Loucy (cell line): ENCODE measurements around the gene NBAS.

ENCODE experiments used
- H2AFZ ChIP-seq: fragments of 200-600 bp; sonication (generic); 2 replicates; pipeline ENCODE4 v1.6.0; 2016; ENCODE audit warnings: antibody characterized with exemption, mild to moderate bottlenecking, low read length, moderate library complexity
- H3F3A ChIP-seq: fragments of 200-600 bp; 2 replicates; pipeline ENCODE4 v1.6.0; 2016; ENCODE audit warnings: antibody characterized with exemption, low read depth, mild to moderate bottlenecking
- H3K27me3 ChIP-seq: fragments of 200-600 bp; sonication (generic); 2 replicates; pipeline ENCODE4 v1.6.1; 2014; ENCODE audit warnings: low read length, mild to moderate bottlenecking; ENCODE audit not compliant: insufficient read depth, poor library complexity, severe bottlenecking
- H3K36me3 ChIP-seq: fragments of 200-600 bp; sonication (generic); 2 replicates; pipeline ENCODE4 v1.6.1; 2016; ENCODE audit warnings: low read length; ENCODE audit not compliant: insufficient read depth
- H3K4me1 ChIP-seq: fragments of 200-600 bp; sonication (generic); 2 replicates; pipeline ENCODE4 v1.5.1; 2014; ENCODE audit warnings: low read length, mild to moderate bottlenecking; ENCODE audit not compliant: insufficient read depth, poor library complexity, severe bottlenecking
- H3K4me2 ChIP-seq: fragments of 200-600 bp; sonication (generic); 2 replicates; pipeline ENCODE4 v1.6.0; 2014; ENCODE audit warnings: antibody characterized with exemption, low read length, low read depth, mild to moderate bottlenecking; ENCODE audit not compliant: poor library complexity, severe bottlenecking
- H3K4me3 ChIP-seq: fragments of 200-600 bp; sonication (generic); 2 replicates; pipeline ENCODE4 v1.5.1; 2014; ENCODE audit warnings: low read length, mild to moderate bottlenecking, mixed read lengths; ENCODE audit not compliant: poor library complexity, severe bottlenecking
- H3K79me2 ChIP-seq: fragments of 200-600 bp; sonication (generic); 2 replicates; pipeline ENCODE4 v1.6.1; 2014; ENCODE audit warnings: low read length; ENCODE audit not compliant: insufficient read depth
- H3K9ac ChIP-seq: fragments of 200-600 bp; sonication (generic); 2 replicates; pipeline ENCODE4 v1.6.0; 2014; ENCODE audit warnings: mild to moderate bottlenecking, low read depth, low read length, moderate library complexity; ENCODE audit not compliant: poor library complexity, severe bottlenecking
- H3K9me2 ChIP-seq: fragments of 200-600 bp; sonication (generic); replicated peaks from 2 replicates; pipeline ENCODE4 v1.6.1; 2016; ENCODE audit warnings: low read depth, low read length, mixed read lengths
- H3K9me3 ChIP-seq: fragments of 200-600 bp; sonication (generic); 2 replicates; pipeline ENCODE4 v1.6.1; 2014; ENCODE audit warnings: mild to moderate bottlenecking, antibody characterized with exemption, low read length, low read depth; ENCODE audit not compliant: insufficient read depth
- H4K20me1 ChIP-seq: fragments of 200-600 bp; sonication (generic); 2 replicates; pipeline ENCODE4 v1.6.0; 2014; ENCODE audit warnings: antibody characterized with exemption, low read length, mild to moderate bottlenecking; ENCODE audit not compliant: insufficient read depth, poor library complexity, severe bottlenecking
- CTCF ChIP-seq: fragments of 200-600 bp; sonication (generic); conservative IDR thresholded peaks from 2 replicates; pipeline ENCODE4 v1.5.1; 2014; ENCODE audit warnings: mild to moderate bottlenecking, antibody characterized with exemption, low read length
- EZH2phosphoT487 ChIP-seq: fragments of 200-600 bp; IDR thresholded peaks from 2 replicates; pipeline ENCODE4 v1.6.1; 2018; ENCODE audit warnings: antibody characterized with exemption, mild to moderate bottlenecking, moderate library complexity, borderline replicate concordance

Gene NBAS

GRCh38 chr2:15510552-15510951, 50.6 kb downstream of the NBAS start:
- no peak for TF ChIP-seq EZH2phosphoT487
- TF ChIP-seq CTCF = no peak
- Histone ChIP-seq H3K36me3 (peaks cover 79% of the 10 kb centered on the region), H3K4me2 (no peak overlapping the region), H3K27me3 (no peaks in the 10 kb centered on the region), H3K9ac (no peak overlapping the region), H3K9me2 (no peaks in the 10 kb centered on the region), H3K4me3 (no peak overlapping the region), H2AFZ (no peak overlapping the region), H3K79me2 (peaks cover 16% of the 10 kb centered on the region), H4K20me1 (peaks cover 3% of the 10 kb centered on the region), H3F3A (peaks cover 2% of the 10 kb centered on the region; the same call in 1 of the 2 replicates), H3K4me1 (peaks cover 1% of the 10 kb centered on the region), H3K9me3 (no peaks in the 10 kb centered on the region)

GRCh38 chr2:15510131-15510530, 51.0 kb downstream of the NBAS start:
- Histone ChIP-seq H3K9me2 (no peaks in the 10 kb centered on the region), H3F3A (peaks cover 2% of the 10 kb centered on the region; the same call in 1 of the 2 replicates), H4K20me1 (peaks cover 3% of the 10 kb centered on the region), H3K27me3 (no peaks in the 10 kb centered on the region), H3K9me3 (no peaks in the 10 kb centered on the region), H3K9ac (no peak overlapping the region), H3K36me3 (peaks cover 76% of the 10 kb centered on the region), H3K4me2 (no peak overlapping the region), H3K4me3 (no peak overlapping the region), H3K4me1 (peaks cover 5% of the 10 kb centered on the region), H2AFZ (no peak overlapping the region), H3K79me2 (peaks cover 16% of the 10 kb centered on the region)
- TF ChIP-seq EZH2phosphoT487 (no peak), CTCF (no peak)

- H3K36me3 ChIP-seq = peaks cover 73% of the 10 kb centered on the region
- H3K79me2 ChIP-seq = peaks cover 3% of the 10 kb centered on the region; the same call in 1 of the 2 replicates
- no peak overlapping the region for H3K9ac ChIP-seq
- peaks cover 3% of the 10 kb centered on the region for H4K20me1 ChIP-seq
- no peak overlapping the region for H3K4me2 ChIP-seq
- H3F3A ChIP-seq = peaks cover 2% of the 10 kb centered on the region; the same call in 1 of the 2 replicates
- no peaks in the 10 kb centered on the region for H3K27me3 ChIP-seq
- no peaks in the 10 kb centered on the region for H3K9me2 ChIP-seq
- no peak overlapping the region for H3K4me3 ChIP-seq
- peaks cover 6% of the 10 kb centered on the region for H3K4me1 ChIP-seq
- no peaks in the 10 kb centered on the region for H3K9me3 ChIP-seq
- H2AFZ ChIP-seq = no peak overlapping the region
- TF ChIP-seq CTCF (no peak), EZH2phosphoT487 (no peak)
Observed at GRCh38 chr2:15507697-15508096, 53.4 kb downstream of the NBAS start.
